ENCODE results near the gene MCTP2.

Gene MCTP2

DNA sequence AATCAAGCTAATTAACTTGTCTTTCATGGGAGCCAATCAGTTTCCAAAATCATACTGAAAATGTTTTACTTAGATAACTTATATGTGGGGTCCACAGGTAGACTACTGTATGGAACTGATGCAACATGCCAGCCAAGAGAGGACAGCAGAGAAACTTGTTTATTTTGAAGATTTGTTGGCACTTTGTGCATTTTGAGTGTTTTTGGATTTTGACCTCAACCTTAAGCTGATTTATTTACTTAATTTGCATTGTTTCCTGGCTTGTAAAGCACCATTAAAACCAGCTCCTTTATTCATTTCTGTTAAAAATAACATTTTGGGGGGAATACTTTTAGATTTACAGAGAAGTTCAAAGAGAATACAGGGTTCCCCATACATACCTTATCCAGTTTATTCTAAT, 166.6 kb downstream of the MCTP2 start:
- no peak for DNase-seq (ENCODE audit: low read depth)

DNA sequence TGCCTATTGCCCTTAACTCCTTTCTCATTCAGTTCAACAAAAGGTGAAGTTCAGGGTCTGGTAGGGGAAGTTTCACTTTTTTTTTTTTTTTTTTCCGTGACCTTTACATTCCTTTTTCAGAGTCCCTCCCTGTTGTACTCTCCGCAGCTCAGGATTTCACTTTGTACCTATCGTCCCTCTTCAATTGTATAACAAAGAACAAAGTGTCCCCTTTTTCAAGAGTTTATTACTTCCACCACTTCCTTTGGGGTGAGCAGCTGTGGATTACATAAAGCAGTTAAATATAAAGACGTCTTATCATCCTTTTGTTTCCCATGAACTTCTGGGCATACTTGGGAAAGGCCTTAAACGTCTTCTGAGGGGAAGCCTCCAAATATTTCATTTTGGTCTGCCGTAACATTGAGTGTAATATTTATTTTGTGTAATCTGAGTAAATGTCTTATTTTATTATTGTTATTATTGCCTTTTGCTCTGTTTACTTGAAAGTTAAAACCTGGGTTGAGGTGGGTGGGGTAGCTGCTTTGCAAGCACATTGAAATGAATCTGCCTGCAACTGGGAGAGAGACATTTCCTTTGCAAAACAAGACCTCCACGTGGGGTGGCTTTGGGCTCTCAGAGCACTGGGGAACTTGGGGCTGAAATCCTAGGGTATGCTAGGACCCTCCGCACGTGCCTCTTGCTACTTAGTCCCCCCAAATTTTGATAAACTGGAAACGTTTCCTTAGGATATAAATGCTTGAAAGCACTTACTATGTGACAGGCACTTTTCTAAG, 169.4 kb downstream of the MCTP2 start:
- DNase-seq (ENCODE audit: low read depth): no peak

DNA sequence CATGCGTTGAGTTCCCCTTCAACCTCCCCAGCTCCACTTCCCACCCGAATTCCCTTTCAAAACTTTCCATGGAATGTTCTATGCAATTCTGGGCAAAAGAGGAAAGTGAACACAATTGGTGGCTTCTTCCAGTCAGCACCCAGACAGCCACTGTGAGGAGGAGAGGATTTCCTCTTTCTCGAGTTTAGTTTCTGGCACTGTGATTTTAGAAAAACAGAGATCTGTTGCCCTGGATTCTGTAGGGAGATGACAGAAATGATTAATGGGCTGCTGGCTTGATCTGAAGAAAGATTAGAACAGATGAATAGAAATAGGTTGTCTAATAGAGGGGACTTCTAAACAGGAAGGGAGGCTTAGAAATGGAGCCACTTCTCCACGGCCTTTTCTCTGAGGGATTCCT, 172.0 kb downstream of the MCTP2 start:
- no peak for DNase-seq (ENCODE audit: low read depth)

DNA sequence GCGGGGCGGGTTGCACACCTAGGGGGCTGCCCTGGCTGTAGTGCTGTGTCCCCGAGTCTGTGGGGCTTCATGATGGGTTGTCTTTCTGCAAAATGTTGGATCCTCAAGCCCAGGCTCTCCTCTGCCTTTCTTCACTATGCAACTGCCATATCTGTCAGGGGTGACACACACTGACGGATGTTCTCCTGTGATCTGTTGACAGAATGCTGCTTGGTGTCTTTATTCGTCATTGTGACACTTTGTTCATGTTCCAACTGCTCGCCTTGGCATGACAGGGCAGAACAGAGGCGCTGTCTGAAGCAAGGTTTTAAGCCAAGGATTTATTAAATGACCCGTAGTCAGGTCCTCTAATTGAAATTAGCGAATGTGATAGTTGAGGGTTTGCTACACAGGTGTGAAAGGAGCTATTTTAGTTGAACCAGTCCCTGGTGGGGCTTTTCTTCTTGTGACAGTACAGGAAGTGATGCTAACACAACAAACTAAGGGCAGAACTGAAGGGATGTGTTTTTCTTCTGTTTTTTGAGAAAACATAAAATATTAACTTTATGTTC, 173.4 kb downstream of the MCTP2 start:
- DNase-seq (ENCODE audit: low read depth): no peak

DNA sequence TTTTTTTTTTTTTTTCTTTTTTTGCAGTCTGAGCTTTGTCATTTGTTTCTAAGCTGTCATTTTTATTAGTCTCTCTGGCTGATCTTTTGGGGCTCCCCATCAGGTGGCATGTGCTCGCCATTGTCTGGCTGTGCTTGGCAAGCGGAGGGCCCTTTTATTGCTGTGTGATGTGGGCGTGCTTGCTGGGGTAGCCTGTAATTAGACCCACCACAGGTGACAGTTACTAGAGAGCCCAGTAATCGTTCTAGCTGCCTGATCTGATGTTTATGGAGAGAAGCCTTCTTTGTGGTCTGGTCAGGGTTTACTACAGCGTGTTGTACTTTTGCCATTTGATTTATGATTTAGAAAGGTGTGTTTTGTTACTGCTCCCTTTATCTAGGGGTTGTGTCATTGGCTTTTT, 179.9 kb downstream of the MCTP2 start:
- no peak for DNase-seq (ENCODE audit: low read depth)

DNA sequence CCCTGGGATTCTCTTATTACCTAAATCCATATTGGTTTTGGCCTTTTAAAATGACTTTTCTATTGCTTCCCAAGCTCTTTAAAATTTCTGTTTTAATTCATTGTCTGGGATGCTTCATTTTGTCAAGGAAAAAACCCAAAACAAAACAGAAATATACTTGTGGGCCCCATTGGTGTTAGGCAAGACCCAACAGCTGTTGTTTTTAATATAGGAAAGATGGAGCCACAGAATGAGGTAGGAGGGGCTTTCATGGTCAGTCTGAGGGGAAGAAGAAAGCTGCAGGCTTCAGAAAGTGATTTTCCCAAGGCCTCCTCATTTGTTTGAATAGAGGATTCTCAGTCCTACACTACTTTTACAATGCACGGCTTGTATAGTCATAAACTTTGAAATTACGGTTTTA, 180.5 kb downstream of the MCTP2 start:
- DNase-seq (ENCODE audit: low read depth): no peak

DNA sequence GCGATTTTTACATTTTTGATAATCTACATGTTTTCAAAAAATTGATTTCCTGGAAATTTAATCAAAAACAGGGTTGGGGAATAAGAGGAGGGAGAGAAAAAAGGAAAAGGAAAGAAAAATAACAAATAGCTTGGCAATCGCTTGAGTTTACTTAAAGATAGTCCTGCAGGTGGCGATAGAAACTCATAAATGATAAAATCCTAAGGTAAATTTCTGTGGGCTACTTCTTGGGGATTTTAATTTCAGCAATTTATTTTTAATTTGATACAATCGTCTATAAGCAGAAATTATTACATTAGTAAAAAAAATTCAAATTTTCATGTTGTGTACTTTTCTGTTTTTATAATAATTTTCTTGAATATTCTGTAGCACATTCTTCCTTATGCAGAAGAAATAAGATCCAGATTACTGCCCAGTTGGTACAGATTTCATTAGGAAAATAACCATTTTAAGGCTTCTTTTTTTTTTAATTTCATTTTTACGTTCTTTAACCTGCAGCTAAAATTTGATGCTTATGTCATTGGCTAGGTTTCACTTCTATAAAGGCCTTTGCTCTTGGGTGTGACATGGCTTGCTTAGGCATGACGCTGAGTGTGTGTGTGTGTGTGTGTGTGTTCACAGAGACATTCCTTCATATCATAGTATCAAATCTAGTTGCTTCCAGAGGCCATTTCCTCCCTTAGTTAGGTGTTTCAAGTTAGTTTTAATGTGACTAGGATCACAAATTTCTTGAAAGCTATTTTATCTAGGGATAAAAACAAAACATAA, 181.8 kb downstream of the MCTP2 start:
- DNase-seq (ENCODE audit: low read depth): no peak

DNA sequence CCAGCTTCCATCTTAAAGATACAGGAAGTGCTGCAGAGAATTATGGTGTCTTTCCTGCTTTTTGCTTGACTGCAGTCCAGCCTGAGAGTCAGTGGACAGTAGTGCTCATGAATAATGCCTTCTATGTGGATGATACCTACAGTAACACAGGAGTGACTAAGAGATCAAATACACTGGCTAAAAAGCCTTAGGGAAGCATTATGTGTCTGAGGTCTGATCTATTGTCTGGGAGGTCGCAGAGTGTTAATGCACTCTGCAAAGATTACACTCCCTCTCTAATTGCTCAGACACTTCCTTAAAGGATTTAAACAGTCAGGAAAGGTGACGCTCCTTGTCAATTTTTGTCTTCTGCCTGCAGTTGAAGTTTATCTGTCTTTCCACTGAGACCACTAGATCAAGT, 183.6 kb downstream of the MCTP2 start:
- DNase-seq (ENCODE audit: low read depth): no peak

DNA sequence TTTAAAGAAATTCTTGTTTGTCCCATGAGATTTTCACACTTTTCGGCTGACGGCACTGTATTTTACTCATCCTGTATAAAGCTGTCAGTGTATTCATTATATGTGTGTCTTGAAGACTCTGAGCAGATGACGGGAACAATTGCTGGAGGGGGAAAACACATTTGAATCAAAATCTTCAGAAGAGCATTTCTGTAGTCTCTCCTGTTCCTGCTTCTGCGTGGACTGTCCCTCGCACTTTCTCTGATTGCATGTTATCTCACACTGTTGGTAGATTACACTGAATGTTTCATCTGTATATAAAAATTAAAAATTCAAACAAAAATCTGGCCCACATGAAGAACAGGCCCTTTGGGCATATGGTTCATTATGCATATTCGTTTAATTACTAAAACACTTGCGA, 184.9 kb downstream of the MCTP2 start:
- DNase-seq (ENCODE audit: low read depth): no peak

DNA sequence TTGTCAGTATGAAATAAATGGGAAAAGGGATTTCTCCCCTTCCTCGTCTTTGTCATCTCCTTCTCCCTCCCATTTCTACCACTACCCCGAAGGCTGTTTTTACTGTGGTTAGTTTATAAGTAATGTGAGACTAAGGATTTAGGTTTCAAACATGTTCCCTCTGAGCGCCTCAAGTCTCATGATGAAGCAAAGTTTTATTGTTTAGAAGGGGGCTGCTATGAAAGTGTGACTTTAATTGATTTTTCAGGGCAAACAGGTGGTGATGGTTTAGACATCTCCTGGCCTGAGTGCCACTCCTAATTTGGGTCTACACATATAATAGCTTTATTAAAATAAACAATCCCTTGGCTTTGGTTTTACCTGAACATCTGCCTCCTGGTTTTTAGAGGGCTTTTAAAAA, 185.5 kb downstream of the MCTP2 start:
- no peak for DNase-seq (ENCODE audit: low read depth)

DNA sequence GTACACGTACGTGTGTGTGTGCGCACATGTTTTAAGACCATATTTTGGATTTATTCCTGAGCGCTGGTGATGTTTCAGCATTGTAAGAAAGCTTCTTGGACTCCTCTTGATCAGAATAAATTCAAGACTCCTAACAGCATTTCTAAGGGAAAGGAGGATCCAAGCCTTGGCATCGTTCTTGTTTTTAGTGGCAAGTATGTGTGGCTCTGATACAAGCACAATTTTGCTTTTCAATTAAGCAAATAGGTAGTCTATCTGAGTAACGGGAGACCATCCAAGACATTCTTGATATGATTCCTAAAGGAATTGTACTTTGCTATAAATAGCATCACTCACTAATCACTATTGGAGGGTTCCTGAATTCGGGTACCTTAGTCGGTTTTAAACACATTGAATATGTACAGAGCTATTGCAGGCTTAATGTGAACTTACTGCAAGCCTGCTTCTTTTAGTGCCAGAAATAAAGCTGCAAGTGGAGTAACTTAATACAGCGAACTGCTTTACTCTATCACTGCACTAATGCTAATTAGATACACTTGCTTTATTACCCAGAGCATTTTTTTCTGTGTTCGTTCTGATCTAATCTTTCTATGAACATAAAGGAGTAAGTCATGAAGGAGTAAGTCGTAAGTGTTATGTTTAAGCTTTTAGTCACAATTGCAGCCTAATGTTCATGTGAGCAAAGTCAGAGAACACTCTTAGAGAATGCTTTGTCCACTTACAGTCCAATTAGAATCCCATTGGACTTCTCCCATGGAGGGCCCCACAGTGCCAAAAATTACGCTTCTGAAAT, 186.3 kb downstream of the MCTP2 start:
- no peak for DNase-seq (ENCODE audit: low read depth)

DNA sequence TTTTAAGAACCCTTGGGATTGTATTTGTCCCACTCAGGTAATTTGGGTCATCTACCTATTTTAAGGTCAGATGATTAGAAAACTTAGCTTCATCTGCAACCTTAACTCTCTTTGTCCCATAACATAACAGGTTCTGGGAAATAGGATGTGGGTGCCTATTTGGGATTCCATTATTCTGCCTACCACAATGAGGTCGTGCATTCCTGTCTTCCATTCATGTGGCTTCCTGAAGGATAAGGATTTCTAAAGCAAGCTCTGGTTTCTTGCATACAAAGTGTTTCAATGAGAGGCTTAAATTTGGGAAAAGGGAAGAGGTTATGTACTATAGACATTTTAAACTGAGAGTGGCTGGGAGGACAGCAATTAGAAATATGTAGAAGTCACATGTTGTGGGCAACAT, 190.3 kb downstream of the MCTP2 start:
- no peak for DNase-seq (ENCODE audit: low read depth)

DNA sequence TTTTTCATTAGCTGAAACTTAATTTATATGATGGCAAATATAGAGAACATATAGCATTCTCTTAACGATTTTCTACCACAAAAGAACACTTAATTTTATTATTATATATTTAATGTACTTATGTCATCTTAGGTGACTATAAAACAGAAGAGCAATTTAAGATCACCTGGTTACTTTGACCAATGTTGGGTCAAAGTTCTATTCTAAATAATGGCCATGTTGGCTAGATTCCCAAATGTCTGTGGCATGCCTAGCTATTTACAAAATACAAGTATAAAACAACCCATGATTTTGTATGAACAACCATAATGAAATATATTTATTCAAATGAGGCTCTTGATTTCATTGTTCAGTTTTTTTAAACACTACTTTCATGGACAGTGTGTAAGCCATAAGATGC, 200.9 kb downstream of the MCTP2 start:
- no peak for DNase-seq (ENCODE audit: low read depth)

DNA sequence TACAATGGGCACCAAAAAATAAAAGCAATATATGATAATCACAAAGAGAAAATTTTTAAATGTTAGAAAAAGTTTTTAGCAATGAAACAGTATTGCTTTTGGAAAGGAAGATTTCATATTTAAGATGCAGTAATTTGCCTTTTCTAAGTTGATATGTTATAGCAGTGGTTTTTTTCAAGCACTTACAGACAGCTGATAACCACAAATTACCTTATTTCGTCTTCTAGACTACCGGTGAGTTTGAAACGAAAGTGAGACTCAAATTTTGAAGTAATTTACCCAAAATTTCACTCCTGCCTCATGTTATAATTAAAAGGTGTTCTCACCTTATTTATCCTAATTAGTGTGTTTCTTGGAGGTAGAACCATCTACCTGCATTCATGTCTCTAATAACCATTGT, 207.8 kb downstream of the MCTP2 start:
- DNase-seq (ENCODE audit: low read depth): no peak

DNA sequence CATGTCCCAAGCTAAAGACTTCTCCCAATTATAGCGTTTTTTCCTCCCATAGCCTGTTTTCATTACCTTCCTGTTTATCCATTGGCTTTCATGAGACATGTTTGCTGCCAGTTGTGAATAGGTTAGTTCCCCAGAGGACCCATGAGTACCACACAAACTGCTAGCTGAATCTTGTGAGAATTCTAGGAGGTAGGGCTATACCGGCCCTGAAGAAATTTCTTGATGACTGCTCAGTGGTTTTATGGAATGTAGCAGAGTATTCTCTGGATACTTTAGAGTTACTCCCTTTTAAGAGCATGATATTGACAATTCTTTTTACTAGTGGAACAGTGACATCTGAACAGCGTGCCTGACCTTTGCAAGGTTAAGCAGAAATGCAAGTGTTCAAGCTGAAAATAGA, 210.4 kb downstream of the MCTP2 start:
- DNase-seq (ENCODE audit: low read depth): no peak

DNA sequence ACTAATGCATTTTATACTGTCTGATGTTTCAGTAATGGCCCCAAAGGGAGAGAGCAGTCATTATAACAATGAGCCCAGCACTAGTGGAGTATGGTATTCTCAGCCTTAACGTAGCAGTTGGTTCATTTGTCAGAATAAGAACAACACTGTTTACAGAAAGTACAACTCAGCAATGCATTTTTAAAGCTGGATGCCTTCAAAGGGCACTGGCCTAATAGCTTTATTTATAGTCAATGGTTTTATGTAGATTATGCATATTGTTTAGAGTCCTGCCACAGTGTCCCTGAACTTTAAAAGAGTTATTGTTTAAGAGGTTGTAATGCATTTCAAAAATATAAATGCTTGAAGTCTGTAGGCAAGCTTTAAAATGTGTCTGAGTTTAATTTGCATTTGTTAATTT, 211.1 kb downstream of the MCTP2 start:
- no peak for DNase-seq (ENCODE audit: low read depth)

DNA sequence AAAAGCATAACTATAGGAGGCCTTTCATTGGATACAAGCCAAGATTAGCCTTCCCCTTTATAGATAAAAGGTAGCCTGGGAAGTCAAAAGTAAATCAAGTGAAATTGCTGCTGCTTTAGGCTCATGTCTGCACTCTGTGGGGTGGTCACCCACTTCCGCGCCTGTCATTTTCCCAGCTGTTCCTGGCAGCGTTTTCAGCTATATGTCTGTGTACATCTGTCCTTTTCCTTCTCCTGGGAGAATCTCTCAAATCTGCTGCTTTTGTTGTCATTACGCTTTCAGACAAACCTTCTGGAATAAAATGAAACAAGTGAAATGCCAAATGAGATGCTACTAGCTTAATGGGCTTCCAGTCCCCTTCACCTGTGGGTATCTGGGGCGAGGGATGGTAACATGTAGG, 211.8 kb downstream of the MCTP2 start:
- DNase-seq (ENCODE audit: low read depth): no peak

DNA sequence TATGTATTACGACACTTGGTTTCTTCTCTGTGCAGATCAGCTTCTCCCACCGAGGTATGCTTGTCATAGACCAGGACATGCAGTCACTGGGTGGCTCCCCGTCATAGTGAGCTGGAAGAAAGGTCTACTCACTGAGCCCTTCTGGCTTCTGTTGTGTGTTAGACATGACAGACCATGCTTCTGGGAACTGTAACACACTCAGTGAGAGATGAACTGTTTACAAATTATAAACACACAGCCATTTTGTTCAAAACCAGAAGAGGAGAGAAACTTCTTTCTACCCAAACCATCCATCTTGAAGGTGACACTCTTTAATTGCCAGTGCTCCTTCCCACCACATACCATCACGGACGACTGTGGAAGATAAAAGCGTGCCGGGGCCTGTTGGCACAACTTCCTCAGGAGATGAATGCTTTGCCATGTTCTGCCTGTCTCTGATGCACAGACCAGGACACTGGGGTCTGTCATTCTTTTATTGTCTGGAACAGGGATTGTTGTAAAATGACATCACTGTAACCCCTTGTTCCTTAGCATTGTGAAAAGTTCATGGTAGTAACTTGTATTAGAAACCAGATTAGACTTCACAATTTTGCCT, 214.3 kb downstream of the MCTP2 start:
- no peak for DNase-seq (ENCODE audit: low read depth)

DNA sequence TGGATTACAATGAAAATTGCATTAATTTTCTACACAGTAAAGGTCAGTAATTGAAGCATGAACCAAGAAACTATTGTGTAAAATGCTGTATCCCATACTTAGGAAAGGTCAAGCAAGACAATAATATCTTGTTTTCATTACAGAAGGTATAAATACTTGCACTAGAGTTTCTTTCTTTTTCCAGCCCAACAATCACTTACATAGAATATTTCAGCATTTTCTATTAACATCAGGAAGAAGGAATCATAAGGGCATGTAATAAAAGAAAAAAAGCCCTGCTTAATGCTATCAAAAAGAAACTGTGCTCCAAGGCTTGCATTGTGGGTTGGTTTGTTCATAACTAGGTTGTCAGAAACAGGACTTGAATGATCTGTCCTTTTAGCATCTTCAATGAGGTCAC, 215.1 kb downstream of the MCTP2 start:
- no peak for DNase-seq (ENCODE audit: low read depth)

DNA sequence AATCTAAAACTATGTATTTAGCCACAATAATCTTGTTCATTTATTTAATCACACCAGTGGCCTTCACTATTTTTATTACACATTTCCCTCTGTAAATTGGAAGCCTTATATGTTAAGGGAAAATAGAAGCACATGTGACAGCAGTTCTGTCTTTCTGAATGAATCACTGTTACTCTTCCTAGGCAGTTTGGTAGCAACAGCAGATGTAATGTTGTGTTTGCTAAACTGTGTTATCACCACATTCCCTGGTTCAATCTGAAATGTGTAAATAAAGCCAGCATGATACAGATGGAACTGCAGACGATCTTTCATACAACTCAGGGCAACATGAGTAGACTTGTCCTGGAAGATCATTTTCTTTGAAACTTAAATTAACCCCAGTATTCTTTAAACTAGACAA, 220.1 kb downstream of the MCTP2 start:
- no peak for DNase-seq (ENCODE audit: low read depth)

DNA sequence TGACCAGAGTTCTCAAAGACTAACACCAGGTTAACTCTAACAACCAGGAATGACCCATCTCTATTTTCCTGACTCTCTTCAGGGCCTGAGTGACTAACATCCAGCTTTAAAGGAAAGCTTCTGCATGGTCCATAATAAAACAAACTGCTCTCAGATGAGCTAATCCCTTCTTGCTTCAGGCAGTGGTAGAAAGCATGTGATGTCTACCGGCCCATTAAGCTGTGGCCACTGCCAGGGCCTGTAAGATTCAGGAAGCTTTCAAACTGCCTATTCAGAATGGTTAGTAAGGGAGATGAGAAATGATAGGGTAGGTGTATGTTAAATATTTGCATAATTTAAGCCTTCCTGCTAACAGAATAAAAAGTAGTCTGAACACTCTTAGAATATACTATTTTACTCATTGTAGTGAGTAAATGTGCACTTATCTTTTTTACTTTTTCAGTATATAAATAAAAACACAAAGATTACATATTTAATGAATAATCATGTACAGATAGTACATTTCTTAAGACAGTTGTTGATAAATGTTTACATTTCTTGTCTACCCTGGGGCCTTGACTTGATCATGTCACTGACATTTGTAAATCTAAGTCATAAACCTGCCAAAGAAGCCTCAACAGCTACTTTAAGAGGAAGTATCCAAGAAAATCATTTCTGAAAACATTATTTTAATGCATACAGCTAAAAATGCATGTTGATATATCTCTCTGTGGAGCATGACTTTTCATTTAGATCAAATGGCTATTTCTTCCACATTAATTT, 222.0 kb downstream of the MCTP2 start:
- DNase-seq (ENCODE audit: low read depth): no peak

DNA sequence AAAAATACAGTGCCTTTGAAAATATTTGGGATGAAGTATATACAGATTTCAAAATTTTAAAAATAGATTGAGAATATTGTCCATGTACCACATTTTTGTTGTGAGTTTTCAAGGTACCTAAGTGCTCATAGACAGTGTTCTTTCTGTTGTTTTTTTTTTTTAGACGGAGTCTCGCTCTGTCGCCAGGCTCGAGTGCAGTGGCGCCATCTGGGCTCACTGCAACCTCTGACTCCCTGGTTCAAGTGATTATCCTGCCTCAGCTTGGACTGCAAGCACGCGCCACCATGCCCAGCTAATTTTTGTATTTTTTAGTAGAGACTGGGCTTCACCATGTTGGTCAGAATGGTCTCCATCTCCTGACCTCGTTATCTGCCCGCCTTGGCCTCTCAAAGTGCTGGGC, 223.9 kb downstream of the MCTP2 start:
- no peak for DNase-seq (ENCODE audit: low read depth)

Measured in stimulated activated CD8-positive, alpha-beta memory T cell treated with anti-CD3 and anti-CD28 coated beads, Interleukin-12 subunit alpha, Interleukin-12 subunit beta, amount 100 ng/mL, for 1 hour (primary cell).